ENCODE results near the gene TMEM18. TPM values are rescaled to one million over a fixed set of nuclear protein-coding genes. Genes with fewer than 3 reads are reported as not detected.

Gene TMEM18
- total RNA-seq, 1 experiment from 2014 or later = 49.6 TPM

DNA sequence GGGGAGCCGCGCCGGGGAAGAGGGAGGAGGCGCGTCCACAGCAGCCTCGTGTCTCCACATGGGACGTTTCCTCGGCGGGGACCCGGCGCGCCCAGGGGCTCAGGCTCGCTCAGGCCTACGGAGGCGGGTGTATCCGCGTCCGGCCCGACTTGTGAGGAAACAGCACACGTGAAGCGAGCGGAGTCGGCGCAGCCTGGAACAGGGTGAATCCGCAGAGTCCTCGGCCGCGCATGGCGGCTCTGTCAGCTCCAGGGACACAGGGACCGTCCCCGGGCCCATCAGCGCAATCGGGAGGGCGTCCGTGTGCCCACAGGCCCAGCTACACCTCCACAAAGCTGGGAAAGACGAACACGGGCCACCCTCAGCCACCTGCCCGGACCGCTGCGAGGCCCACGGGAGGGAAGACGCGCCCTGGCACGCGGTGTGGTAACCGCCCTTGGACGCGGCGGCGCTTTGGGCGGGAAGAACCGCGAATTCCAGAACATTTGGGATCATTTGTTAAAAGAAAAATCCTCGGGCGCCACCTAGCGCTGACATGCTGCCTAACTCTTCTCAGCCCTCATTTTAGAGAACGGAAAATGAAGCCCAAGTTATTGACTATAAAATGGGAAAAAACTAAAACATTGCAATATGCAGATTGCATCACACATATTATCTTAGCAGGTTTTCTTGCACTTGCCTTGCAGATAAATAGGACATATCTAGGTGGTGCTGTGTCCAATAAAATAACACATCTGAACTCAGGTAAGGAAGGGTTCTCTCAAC lies 40.4 kb downstream of the TMEM18 start:
- CTCF ChIA-PET = no interaction called here
- no TSS peak for BruUV-seq (replicated peaks)
- Histone ChIP-seq H3K4me1 (ENCODE audit: control insufficient read depth, insufficient read depth, low read length) (no peaks in the 10 kb centered on the region), H3K27me3 (ENCODE audit: control insufficient read depth, insufficient read depth, low read length) (no peaks in the 10 kb centered on the region), H3K36me3 (ENCODE audit: control insufficient read depth, insufficient read depth, low read length) (no peaks in the 10 kb centered on the region), H3K9me3 (ENCODE audit: control insufficient read depth, insufficient read depth, low read depth, low read length) (no peaks in the 10 kb centered on the region), H3K4me3 (ENCODE audit: low read depth in 2 of 2, low read length in 2 of 2) (no peak overlapping the region), H3K27ac (ENCODE audit: low read length) (no peak overlapping the region)
- intact Hi-C loops (cut with micrococcal nuclease; ENCODE audit: unreplicated experiment) (loop anchor here (1.0 kb wide), 1 partner anchor 108 kb away; no protein-coding TSS in a partner anchor), in situ Hi-C loops (cut with HindIII; ENCODE audit: low pct_unique_long_range_greater_than_20kb, low sequenced_read_pairs) (no loop called here)
- POLR2A ChIA-PET = no interaction called here
- TF ChIP-seq, protein P1, sequence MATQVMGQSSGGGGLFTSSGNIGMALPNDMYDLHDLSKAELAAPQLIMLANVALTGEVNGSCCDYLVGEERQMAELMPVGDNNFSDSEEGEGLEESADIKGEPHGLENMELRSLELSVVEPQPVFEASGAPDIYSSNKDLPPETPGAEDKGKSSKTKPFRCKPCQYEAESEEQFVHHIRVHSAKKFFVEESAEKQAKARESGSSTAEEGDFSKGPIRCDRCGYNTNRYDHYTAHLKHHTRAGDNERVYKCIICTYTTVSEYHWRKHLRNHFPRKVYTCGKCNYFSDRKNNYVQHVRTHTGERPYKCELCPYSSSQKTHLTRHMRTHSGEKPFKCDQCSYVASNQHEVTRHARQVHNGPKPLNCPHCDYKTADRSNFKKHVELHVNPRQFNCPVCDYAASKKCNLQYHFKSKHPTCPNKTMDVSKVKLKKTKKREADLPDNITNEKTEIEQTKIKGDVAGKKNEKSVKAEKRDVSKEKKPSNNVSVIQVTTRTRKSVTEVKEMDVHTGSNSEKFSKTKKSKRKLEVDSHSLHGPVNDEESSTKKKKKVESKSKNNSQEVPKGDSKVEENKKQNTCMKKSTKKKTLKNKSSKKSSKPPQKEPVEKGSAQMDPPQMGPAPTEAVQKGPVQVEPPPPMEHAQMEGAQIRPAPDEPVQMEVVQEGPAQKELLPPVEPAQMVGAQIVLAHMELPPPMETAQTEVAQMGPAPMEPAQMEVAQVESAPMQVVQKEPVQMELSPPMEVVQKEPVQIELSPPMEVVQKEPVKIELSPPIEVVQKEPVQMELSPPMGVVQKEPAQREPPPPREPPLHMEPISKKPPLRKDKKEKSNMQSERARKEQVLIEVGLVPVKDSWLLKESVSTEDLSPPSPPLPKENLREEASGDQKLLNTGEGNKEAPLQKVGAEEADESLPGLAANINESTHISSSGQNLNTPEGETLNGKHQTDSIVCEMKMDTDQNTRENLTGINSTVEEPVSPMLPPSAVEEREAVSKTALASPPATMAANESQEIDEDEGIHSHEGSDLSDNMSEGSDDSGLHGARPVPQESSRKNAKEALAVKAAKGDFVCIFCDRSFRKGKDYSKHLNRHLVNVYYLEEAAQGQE (IDR thresholded peaks at IDR 0.05; ENCODE audit: insufficient read depth in 1 of 2, low read depth in 2 of 2, low read length in 1 of 2) = no peak
- no peak for TF ChIP-seq SIN3A (IDR thresholded peaks at IDR 0.05; ENCODE audit: borderline replicate concordance, insufficient read depth, low read depth, low read length)
- TF ChIP-seq TCF7L2 (IDR thresholded peaks at IDR 0.05; ENCODE audit: low read depth, low read length) = no peak
- TF ChIP-seq, protein P2, sequence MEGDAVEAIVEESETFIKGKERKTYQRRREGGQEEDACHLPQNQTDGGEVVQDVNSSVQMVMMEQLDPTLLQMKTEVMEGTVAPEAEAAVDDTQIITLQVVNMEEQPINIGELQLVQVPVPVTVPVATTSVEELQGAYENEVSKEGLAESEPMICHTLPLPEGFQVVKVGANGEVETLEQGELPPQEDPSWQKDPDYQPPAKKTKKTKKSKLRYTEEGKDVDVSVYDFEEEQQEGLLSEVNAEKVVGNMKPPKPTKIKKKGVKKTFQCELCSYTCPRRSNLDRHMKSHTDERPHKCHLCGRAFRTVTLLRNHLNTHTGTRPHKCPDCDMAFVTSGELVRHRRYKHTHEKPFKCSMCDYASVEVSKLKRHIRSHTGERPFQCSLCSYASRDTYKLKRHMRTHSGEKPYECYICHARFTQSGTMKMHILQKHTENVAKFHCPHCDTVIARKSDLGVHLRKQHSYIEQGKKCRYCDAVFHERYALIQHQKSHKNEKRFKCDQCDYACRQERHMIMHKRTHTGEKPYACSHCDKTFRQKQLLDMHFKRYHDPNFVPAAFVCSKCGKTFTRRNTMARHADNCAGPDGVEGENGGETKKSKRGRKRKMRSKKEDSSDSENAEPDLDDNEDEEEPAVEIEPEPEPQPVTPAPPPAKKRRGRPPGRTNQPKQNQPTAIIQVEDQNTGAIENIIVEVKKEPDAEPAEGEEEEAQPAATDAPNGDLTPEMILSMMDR (IDR thresholded peaks at IDR 0.05) = peak; percentile 92
- ATAC-seq (peak; percentile 85), DNase-seq (ENCODE audit: low read depth, low spot score) (no peak)

DNA sequence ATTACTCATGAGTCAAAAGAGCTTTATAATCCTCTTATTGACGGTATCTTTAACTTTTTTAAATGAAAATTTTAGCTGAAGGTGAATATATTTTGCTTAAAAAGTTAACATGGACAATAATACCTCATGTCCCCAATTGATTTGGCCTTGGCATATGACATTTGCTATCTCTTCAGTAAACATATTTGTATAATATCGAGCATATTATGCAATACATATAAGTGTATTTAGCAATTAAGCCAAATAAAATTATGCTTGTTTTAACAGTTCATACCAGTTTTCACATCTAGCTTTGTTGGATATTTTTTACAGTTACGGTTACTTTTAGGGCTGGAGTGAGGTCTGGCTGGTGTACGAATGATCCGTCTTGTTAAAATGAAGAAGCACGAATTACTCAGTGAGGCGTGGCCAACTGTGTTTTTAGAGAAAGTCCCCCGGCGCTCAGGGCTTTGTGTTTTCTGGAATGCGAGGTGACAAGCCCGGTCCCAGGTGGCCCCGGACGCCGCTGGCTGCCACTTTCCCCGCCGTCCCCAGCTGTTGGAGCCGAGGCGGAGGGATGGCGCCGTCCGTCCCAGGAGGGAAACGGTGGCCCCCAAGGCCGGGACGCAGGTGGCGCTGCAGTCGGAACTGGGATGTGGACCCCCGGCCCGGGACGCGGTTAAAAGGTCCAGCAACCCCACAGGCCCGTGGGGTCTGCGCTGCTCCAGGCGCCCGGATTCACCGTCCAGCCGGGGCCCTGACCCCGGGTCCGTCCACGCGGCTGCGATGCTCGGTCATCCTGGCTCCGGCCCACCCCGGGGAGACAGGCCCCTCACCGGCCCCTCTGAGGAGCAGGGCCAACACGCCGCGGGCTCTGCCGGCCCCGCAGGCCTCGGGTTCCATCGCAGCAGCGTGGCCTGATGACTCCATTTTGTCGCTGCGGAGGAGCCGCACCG lies 41.3 kb downstream of the TMEM18 start:
- H3K36me3 ChIP-seq (ENCODE audit: control insufficient read depth, insufficient read depth, low read length) = no peaks in the 10 kb centered on the region
- H3K4me3 ChIP-seq (ENCODE audit: low read depth in 2 of 2, low read length in 2 of 2) = no peak overlapping the region
- H3K9me3 ChIP-seq (ENCODE audit: control insufficient read depth, insufficient read depth, low read depth, low read length) = no peaks in the 10 kb centered on the region
- TF ChIP-seq, protein P1 (IDR thresholded peaks at IDR 0.05; ENCODE audit: insufficient read depth in 1 of 2, low read depth in 2 of 2, low read length in 1 of 2) = no peak
- TF ChIP-seq, protein P2 (IDR thresholded peaks at IDR 0.05) = no peak
- no peak for TF ChIP-seq SIN3A (IDR thresholded peaks at IDR 0.05; ENCODE audit: borderline replicate concordance, insufficient read depth, low read depth, low read length)
- no peak for TF ChIP-seq POLR2AphosphoS5 (IDR thresholded peaks at IDR 0.05; ENCODE audit: low read depth, low read length)
- TF ChIP-seq TCF7L2 (IDR thresholded peaks at IDR 0.05; ENCODE audit: low read depth, low read length) = no peak
- H3K27me3 ChIP-seq (ENCODE audit: control insufficient read depth, insufficient read depth, low read length) = no peaks in the 10 kb centered on the region
- POLR2A ChIA-PET = no interaction called here
- CTCF ChIA-PET = interaction anchor here (0.6 kb wide), 2 partner anchors 486 to 567 kb away, joined by 6 to 7 read pairs; no protein-coding TSS in a partner anchor
- H3K4me1 ChIP-seq (ENCODE audit: control insufficient read depth, insufficient read depth, low read length) = no peaks in the 10 kb centered on the region
- H3K27ac ChIP-seq (ENCODE audit: low read length) = no peak overlapping the region
- no peak for ATAC-seq
- in situ Hi-C loops (cut with HindIII; ENCODE audit: low pct_unique_long_range_greater_than_20kb, low sequenced_read_pairs) = no loop called here
- intact Hi-C loops (cut with micrococcal nuclease; ENCODE audit: unreplicated experiment) = no loop called here
- DNase-seq (ENCODE audit: low read depth, low spot score) = no peak
- BruUV-seq (replicated peaks) = no TSS peak
